Activated naive CD4-positive, alpha-beta T cell treated with anti-CD3 and anti-CD28 coated beads, Interleukin-2, amount 50 U/mL, for 24 hours (primary cell): ENCODE measurements around the gene TMA7B.
"Not testable (repeated sequence)": the region's sequence is repeated elsewhere in the genome, so short reads cannot be mapped to it uniquely, and the experiment has no call there.

Experiments
- H3K27ac Mint-ChIP-seq: one replicate; pipeline ENCODE4 v1.8.0; 2021; ENCODE audit warnings: mild to moderate bottlenecking, mixed read lengths
- H3K27me3 Mint-ChIP-seq: one replicate; pipeline ENCODE4 v1.8.0; 2021; ENCODE audit warnings: mixed read lengths
- H3K36me3 Mint-ChIP-seq: one replicate; pipeline ENCODE4 v1.8.0; 2021; ENCODE audit warnings: mixed read lengths
- H3K4me1 Mint-ChIP-seq: one replicate; pipeline ENCODE4 v1.8.0; 2021; ENCODE audit warnings: mixed read lengths
- H3K4me3 Mint-ChIP-seq: one replicate; pipeline ENCODE4 v1.8.0; 2021; ENCODE audit warnings: mild to moderate bottlenecking, mixed read lengths
- H3K9me3 Mint-ChIP-seq: one replicate; pipeline ENCODE4 v1.8.0; 2021; ENCODE audit warnings: mixed read lengths

Gene TMA7B

GRCh38 chr22:39942439-39943230, 17.6 kb upstream of the TMA7B start:
- Mint-ChIP-seq H3K4me3 (peak overlapping the region; percentile 19), H3K27me3 (no peaks in the 10 kb centered on the region), H3K4me1 (peaks cover 96% of the 10 kb centered on the region)

GRCh38 chr22:39943337-39943736, 16.9 kb upstream of the TMA7B start:
- Mint-ChIP-seq H3K27ac (peak overlapping the region; percentile 95), H3K4me1 (peaks cover 96% of the 10 kb centered on the region), H3K27me3 (no peaks in the 10 kb centered on the region), H3K9me3 (no peaks in the 10 kb centered on the region), H3K4me3 (peak overlapping the region; percentile 19), H3K36me3 (no peaks in the 10 kb centered on the region)

More at GRCh38 chr22:39942439-39943230, 17.6 kb upstream of the TMA7B start:
- peak overlapping the region; percentile 95 for H3K27ac Mint-ChIP-seq
- no peaks in the 10 kb centered on the region for H3K9me3 Mint-ChIP-seq
- H3K36me3 Mint-ChIP-seq: no peaks in the 10 kb centered on the region

GRCh38 chr22:39943953-39944872, 16.0 kb upstream of the TMA7B start:
- Mint-ChIP-seq H3K27me3 (no peaks in the 10 kb centered on the region), H3K4me3 (peak overlapping the region; percentile 75), H3K27ac (peak overlapping the region; percentile 98), H3K36me3 (peaks cover 7% of the 10 kb centered on the region), H3K4me1 (peaks cover 97% of the 10 kb centered on the region), H3K9me3 (no peaks in the 10 kb centered on the region)

DNA sequence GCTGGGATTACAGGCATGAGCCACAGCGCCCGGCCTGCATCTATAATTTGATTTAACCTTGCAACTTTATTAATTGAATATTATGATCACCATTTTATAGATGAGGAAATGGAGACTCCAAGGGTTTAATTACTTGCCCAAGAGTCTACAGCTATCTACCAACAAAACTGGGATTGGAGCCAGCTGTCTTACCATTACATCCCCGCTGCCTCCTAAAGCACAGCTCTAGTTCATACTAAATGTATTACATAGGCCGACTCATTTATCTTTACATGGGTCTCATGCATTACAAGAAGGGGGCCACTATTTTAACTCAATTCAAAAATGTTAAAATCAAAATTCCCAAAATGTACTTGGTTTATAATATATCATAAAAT, 14.1 kb upstream of the TMA7B start:
- Mint-ChIP-seq H3K36me3 (peaks cover 10% of the 10 kb centered on the region), H3K27ac (peak overlapping the region; percentile 87), H3K4me1 (peaks cover 100% of the 10 kb centered on the region), H3K4me3 (no peak overlapping the region), H3K9me3 (no peaks in the 10 kb centered on the region), H3K27me3 (no peaks in the 10 kb centered on the region)

DNA sequence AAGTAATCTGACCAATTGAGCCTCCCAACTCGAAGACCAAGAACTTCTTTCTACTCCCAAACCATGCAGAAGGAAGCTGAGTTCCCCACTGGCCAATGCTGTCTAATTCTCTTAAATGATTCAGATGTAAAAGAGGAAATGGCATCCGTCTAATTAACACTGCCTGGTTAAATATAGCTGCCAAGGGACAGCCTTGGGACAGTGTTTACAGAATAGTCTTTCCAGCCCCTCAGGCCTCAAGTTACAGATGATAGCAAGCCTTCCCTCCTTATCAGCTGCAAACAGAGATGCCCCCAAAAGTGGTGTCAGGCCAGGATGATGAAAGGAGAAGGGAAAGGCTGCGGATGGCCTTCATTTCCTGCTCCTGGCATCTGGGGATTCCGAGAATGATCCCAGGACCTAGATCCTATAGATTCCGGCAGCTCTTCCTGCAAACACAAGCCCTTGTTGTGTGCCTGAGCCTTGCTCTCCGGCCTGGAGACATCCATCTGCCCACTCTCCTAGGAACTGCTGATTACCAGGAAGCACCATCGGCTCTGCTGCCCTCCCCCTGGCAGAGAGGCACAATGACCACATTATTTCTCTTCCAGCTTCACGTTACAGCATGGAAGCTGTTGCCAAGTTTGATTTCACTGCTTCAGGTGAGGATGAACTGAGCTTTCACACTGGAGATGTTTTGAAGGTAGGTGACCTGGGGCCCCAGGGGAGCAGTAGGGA, 13.5 kb upstream of the TMA7B start:
- H3K9me3 Mint-ChIP-seq: no peaks in the 10 kb centered on the region
- H3K4me3 Mint-ChIP-seq: peak overlapping the region; percentile 30
- no peaks in the 10 kb centered on the region for H3K27me3 Mint-ChIP-seq
- peaks cover 100% of the 10 kb centered on the region for H3K4me1 Mint-ChIP-seq
- H3K36me3 Mint-ChIP-seq: peaks cover 14% of the 10 kb centered on the region
- H3K27ac Mint-ChIP-seq: peak overlapping the region; percentile 87

DNA sequence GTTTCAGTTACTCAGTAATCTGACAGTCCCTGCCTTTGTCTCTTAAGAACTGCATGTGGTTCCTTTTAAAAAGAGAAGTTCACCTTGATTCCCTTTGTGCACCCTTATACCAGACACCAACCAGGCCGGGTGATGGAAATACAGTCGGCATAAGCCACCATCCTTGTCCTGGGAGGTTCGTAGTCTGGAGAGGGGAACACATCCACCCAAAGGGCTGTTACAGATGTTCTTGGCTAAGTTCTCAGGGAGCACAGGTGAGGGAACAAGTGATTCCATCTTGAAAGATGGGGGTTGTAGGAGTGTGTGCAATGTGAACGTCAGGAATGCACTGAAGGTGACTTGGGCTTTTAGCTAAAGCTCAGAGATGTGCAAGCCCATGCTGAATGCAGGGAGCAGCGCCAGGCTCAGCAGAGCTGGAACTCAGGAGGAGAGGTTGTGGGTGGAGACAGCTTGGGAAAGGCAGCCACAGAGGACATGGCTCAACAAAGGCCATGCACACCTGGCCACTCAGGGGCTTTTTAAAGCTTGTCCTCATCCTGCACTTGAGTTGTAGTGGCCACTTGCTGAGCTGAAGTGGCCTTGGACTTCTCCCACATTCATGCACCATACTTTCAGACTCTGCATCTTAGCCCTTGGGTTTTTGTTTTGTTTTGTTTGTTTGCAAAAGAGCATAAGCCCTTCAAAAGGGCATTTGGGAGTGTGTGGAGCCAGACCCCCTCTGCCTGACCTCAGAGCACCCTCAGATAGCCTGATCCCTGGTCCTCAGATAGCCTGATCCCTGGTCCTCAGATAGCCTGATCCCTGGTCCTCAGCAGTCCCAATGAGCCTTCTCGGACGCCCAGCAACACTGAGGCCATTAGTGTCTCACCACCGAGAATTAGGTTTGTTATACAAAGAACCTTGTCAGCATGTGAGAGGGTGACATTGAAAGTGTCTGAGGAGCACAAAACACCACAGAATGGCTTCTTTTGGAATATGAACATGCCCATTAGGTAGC, 12.7 kb upstream of the TMA7B start:
- Mint-ChIP-seq H3K9me3 (no peaks in the 10 kb centered on the region), H3K36me3 (peaks cover 14% of the 10 kb centered on the region), H3K27me3 (no peaks in the 10 kb centered on the region), H3K4me3 (peak overlapping the region; percentile 30), H3K27ac (peak overlapping the region; percentile 87), H3K4me1 (peaks cover 99% of the 10 kb centered on the region)

GRCh38 chr22:39949964-39950737, 10.0 kb upstream of the TMA7B start:
- peaks cover 16% of the 10 kb centered on the region for H3K36me3 Mint-ChIP-seq
- peaks cover 99% of the 10 kb centered on the region for H3K4me1 Mint-ChIP-seq
- H3K9me3 Mint-ChIP-seq: no peaks in the 10 kb centered on the region
- peak overlapping the region; percentile 4 for H3K4me3 Mint-ChIP-seq
- peak overlapping the region; percentile 67 for H3K27ac Mint-ChIP-seq
- no peaks in the 10 kb centered on the region for H3K27me3 Mint-ChIP-seq

DNA sequence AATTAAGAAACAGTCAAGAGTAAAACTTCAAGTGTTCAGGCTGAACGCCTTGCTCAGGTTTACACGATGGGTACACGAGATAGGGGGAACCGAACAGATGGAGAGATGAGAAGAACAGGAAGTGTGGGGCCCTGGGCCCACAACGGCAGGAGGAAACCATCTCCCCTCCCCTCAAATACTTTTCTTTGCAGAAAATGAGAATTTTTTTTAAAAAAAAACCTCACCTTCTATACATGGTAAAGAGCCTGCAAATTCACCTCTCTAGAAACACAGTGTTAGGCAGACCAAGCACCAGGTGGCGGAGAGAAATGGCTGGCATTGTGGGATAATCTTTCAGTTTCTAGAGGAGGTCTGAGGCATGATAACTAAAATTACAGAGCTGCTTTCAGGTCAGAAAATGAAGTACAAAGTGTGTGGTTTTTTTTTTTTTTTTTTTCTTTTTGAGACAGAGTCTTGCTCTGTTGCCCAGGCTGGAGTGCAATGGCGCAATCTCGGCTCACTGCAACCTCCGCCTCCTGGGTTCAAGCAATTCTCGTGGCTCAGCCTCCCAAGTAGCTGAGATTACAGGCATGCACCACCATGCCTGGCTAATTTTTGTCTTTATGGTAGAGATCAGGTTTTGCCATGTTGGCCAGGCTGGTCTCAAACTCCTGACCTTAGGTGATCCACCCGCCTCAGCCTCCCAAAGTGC, 8.4 kb upstream of the TMA7B start:
- H3K27ac Mint-ChIP-seq: peak overlapping the region; percentile 99
- not testable (repeated sequence) for H3K27me3 Mint-ChIP-seq, H3K9me3 Mint-ChIP-seq
- peaks cover 19% of the 10 kb centered on the region for H3K36me3 Mint-ChIP-seq
- peaks cover 93% of the 10 kb centered on the region for H3K4me1 Mint-ChIP-seq
- peak overlapping the region; percentile 80 for H3K4me3 Mint-ChIP-seq

- peaks cover 93% of the 10 kb centered on the region for H3K4me1 Mint-ChIP-seq
- no peaks in the 10 kb centered on the region for H3K27me3 Mint-ChIP-seq
- no peaks in the 10 kb centered on the region for H3K9me3 Mint-ChIP-seq
- peak overlapping the region; percentile 80 for H3K4me3 Mint-ChIP-seq
- peaks cover 24% of the 10 kb centered on the region for H3K36me3 Mint-ChIP-seq
- peak overlapping the region; percentile 99 for H3K27ac Mint-ChIP-seq
Observed at GRCh38 chr22:39952347-39952746, 7.8 kb upstream of the TMA7B start.

- H3K27ac Mint-ChIP-seq: peak overlapping the region; percentile 99
- no peaks in the 10 kb centered on the region for H3K9me3 Mint-ChIP-seq
- peak overlapping the region; percentile 67 for H3K4me3 Mint-ChIP-seq
- H3K27me3 Mint-ChIP-seq: no peaks in the 10 kb centered on the region
- H3K4me1 Mint-ChIP-seq: peaks cover 93% of the 10 kb centered on the region
- peaks cover 29% of the 10 kb centered on the region for H3K36me3 Mint-ChIP-seq
Observed at GRCh38 chr22:39953101-39953500, 7.1 kb upstream of the TMA7B start.

DNA sequence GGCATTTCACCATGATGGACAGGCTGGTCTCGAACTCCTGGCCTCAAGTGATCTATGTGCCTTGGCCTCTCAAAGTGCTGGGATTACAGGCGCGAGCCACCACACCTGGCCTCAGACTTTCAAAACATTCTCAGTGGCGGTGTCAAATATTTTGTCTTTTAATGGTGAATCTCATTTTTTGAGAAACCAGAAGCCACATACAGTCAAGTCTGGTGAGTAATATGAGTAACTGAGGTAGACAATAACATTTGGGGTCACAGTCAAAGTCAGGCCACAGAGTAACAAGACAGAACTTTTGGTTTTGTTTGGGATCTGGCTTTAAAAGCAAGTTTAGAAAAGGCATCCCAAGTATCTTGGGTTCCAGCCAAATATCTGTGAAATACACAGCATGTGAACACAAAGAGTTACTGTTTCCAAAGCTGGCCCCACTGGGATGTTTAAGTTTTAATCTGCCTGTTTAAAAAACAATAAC, 5.6 kb upstream of the TMA7B start:
- Mint-ChIP-seq H3K36me3 (peaks cover 32% of the 10 kb centered on the region), H3K27me3 (no peaks in the 10 kb centered on the region), H3K27ac (peak overlapping the region; percentile 93), H3K4me1 (peaks cover 93% of the 10 kb centered on the region), H3K9me3 (no peaks in the 10 kb centered on the region), H3K4me3 (no peak overlapping the region)

GRCh38 chr22:39955675-39956074, 4.5 kb upstream of the TMA7B start:
- Mint-ChIP-seq H3K36me3 (peaks cover 34% of the 10 kb centered on the region), H3K4me1 (peaks cover 93% of the 10 kb centered on the region), H3K27me3 (no peaks in the 10 kb centered on the region), H3K9me3 (no peaks in the 10 kb centered on the region), H3K4me3 (no peak overlapping the region), H3K27ac (peak overlapping the region; percentile 93)

GRCh38 chr22:39956932-39957664, 3.1 kb upstream of the TMA7B start:
- Mint-ChIP-seq H3K4me1 (peaks cover 92% of the 10 kb centered on the region), H3K9me3 (no peaks in the 10 kb centered on the region), H3K27me3 (no peaks in the 10 kb centered on the region), H3K27ac (peak overlapping the region; percentile 79), H3K4me3 (no peak overlapping the region), H3K36me3 (peaks cover 33% of the 10 kb centered on the region)
